Naive thymus-derived CD8-positive, alpha-beta T cell (primary cell): ENCODE measurements around the gene UMPS. TPM values are rescaled to one million over a fixed set of nuclear protein-coding genes. Genes with fewer than 3 reads are reported as not detected.
"Not testable (repeated sequence)": the region's sequence is repeated elsewhere in the genome, so short reads cannot be mapped to it uniquely, and the experiment has no call there.

Experiments used
- ATAC-seq, 2 donors: fragments of 150-1000 bp; cut with Tn5 transposase in 1 of 2; sonication (Bioruptor Pico), chemical (Tn5 transposase) in 1 of 2; 1 replicate in 1 of 2; 2 replicates in 1 of 2; pipeline ENCODE4 v1.10.0; 2021; ENCODE audit warnings: mild to moderate bottlenecking in 2 of 2, moderate library complexity in 2 of 2
- POLR2A ChIA-PET: fragments of 350-600 bp; sonication (Branson Sonifier 250); formaldehyde crosslinking; loops from one replicate; lab custom pipeline; 2021; ENCODE audit warnings: antibody characterized with exemption; lab: Charles Lee
- DNase-seq, 10 donors: peaks; one replicate each; pipeline versions ENCODE4 v3.0.0 to v3.0.0-alpha.2; 2020 to 2022
- H3K27ac Mint-ChIP-seq, 10 donors: one replicate each; pipeline ENCODE4 v1.8.0; 2020 to 2022; ENCODE audit warnings: mild to moderate bottlenecking in 10 of 10, mixed read lengths in 10 of 10, moderate library complexity in 4 of 10, inconsistent platforms in 1 of 10
- H3K27me3 Mint-ChIP-seq, 5 donors: one replicate each; pipeline ENCODE4 v1.8.0; 2021 to 2022; ENCODE audit warnings: mixed read lengths in 5 of 5
- H3K36me3 Mint-ChIP-seq, 3 donors: one replicate each; pipeline ENCODE4 v1.8.0; 2020 to 2022; ENCODE audit warnings: mixed read lengths in 3 of 3, mild to moderate bottlenecking in 2 of 3, inconsistent platforms in 1 of 3
- H3K4me1 Mint-ChIP-seq, 4 donors: one replicate each; pipeline ENCODE4 v1.8.0; 2021 to 2022; ENCODE audit warnings: mixed read lengths in 4 of 4
- H3K4me3 Mint-ChIP-seq, 10 donors: one replicate each; pipeline ENCODE4 v1.8.0; 2020 to 2022; ENCODE audit warnings: mild to moderate bottlenecking in 10 of 10, mixed read lengths in 10 of 10, moderate library complexity in 6 of 10, inconsistent platforms in 1 of 10
- H3K9me3 Mint-ChIP-seq, 9 donors: one replicate each; pipeline ENCODE4 v1.8.0; 2020 to 2022; ENCODE audit warnings: mixed read lengths in 9 of 9, mild to moderate bottlenecking in 3 of 9, inconsistent platforms in 1 of 9, moderate library complexity in 1 of 9
- polyA plus RNA-seq, 3 donors: library from polyadenylated mRNA; unstranded; fragments of 300-500 nt; fragmentation: Illumina TruSeq; gene quantifications; one replicate each; pipeline ENCODE4 v1.2.3, GENCODE V29; 2021
- total RNA-seq, 8 experiments: library from RNA in 2 of 8; stranded (reverse) in 2 of 8; gene quantifications; one replicate each; pipeline ENCODE4 v1.2.3 and lab custom pipeline; 2021 to 2026

UMPS gene
- total and polyA plus RNA-seq, 5 experiments from 2014 or later = 19.6 to 31.5 (median 26.8) TPM

- no peak overlapping the region for H3K4me3 Mint-ChIP-seq
- no peak for DNase-seq
- peaks cover 3 to 12% (median 9%) of the 10 kb centered on the region in 4 donors for H3K4me1 Mint-ChIP-seq
- H3K27me3 Mint-ChIP-seq = peaks cover 7 to 23% (median 10%) of the 10 kb centered on the region in 5 donors
- H3K27ac Mint-ChIP-seq = no peak overlapping the region
- POLR2A ChIA-PET = no interaction called here
- no peaks in the 10 kb centered on the region for H3K36me3 Mint-ChIP-seq
- no peak for ATAC-seq
- no peaks in the 10 kb centered on the region for H3K9me3 Mint-ChIP-seq
Measured at GRCh38 chr3:124779116-124779515, 48.9 kb downstream of the UMPS start.

GRCh38 chr3:124779751-124780191 is 49.5 kb downstream of the UMPS start:
- no peak overlapping the region for H3K27ac Mint-ChIP-seq
- POLR2A ChIA-PET = no interaction called here
- H3K36me3 Mint-ChIP-seq = no peaks in the 10 kb centered on the region
- DNase-seq (no peak), ATAC-seq (no peak)
- no peak overlapping the region for H3K4me3 Mint-ChIP-seq
- H3K27me3 Mint-ChIP-seq = peaks cover 7 to 21% (median 8%) of the 10 kb centered on the region in 5 donors
- no peaks in the 10 kb centered on the region for H3K9me3 Mint-ChIP-seq
- H3K4me1 Mint-ChIP-seq = peaks cover 3 to 12% (median 11%) of the 10 kb centered on the region in 4 donors

- H3K36me3 Mint-ChIP-seq = no peaks in the 10 kb centered on the region
- H3K9me3 Mint-ChIP-seq = no peaks in the 10 kb centered on the region
- DNase-seq (no peak), ATAC-seq (no peak)
- no peak overlapping the region for H3K4me3 Mint-ChIP-seq
- POLR2A ChIA-PET = no interaction called here
- H3K4me1 Mint-ChIP-seq = peaks cover 3 to 15% (median 11%) of the 10 kb centered on the region in 4 donors
- H3K27ac Mint-ChIP-seq = peak overlapping the region in 1 of 10 donors; percentile 27
- H3K27me3 Mint-ChIP-seq = peaks cover 4 to 21% (median 5%) of the 10 kb centered on the region in 5 donors
Measured at GRCh38 chr3:124780356-124780755, 50.1 kb downstream of the UMPS start.

GRCh38 chr3:124780761-124781475 is 50.7 kb downstream of the UMPS start:
- peak overlapping the region in 2 of 10 donors; percentile 21 to 51 for H3K27ac Mint-ChIP-seq
- peaks cover 3 to 15% (median 11%) of the 10 kb centered on the region in 4 donors for H3K4me1 Mint-ChIP-seq
- POLR2A ChIA-PET = interaction anchor here (0.5 kb wide), 1 partner anchor 21 kb away, joined by 3 read pairs; no protein-coding TSS in a partner anchor
- H3K27me3 Mint-ChIP-seq = peaks cover 4 to 21% (median 5%) of the 10 kb centered on the region in 5 donors
- no peak overlapping the region for H3K4me3 Mint-ChIP-seq
- DNase-seq (no peak), ATAC-seq (no peak)
- no peaks in the 10 kb centered on the region for H3K9me3 Mint-ChIP-seq
- H3K36me3 Mint-ChIP-seq = no peaks in the 10 kb centered on the region

GRCh38 chr3:124781476-124782376 is 51.5 kb downstream of the UMPS start:
- Mint-ChIP-seq H3K36me3 (no peaks in the 10 kb centered on the region), H3K9me3 (no peaks in the 10 kb centered on the region), H3K4me3 (no peak overlapping the region), H3K27ac (peak overlapping the region in 2 of 10 donors; percentile 51 to 63), H3K4me1 (peaks cover 3 to 16% (median 11%) of the 10 kb centered on the region in 4 donors), H3K27me3 (peaks cover 0 to 21% (median 4%) of the 10 kb centered on the region in 5 donors)
- POLR2A ChIA-PET = no interaction called here
- ATAC-seq = no peak
- no peak for DNase-seq

- DNase-seq, H3K36me3 Mint-ChIP-seq, H3K4me3 Mint-ChIP-seq, H3K27ac Mint-ChIP-seq, ATAC-seq, POLR2A ChIA-PET, H3K9me3 Mint-ChIP-seq: not testable (repeated sequence)
- H3K27me3 Mint-ChIP-seq = peaks cover 0 to 21% (median 4%) of the 10 kb centered on the region in 5 donors
- peaks cover 3 to 16% (median 11%) of the 10 kb centered on the region in 4 donors for H3K4me1 Mint-ChIP-seq
Measured at GRCh38 chr3:124782377-124782712, 52.1 kb downstream of the UMPS start.

GRCh38 chr3:124783696-124784095 is 53.4 kb downstream of the UMPS start:
- POLR2A ChIA-PET = no interaction called here
- Mint-ChIP-seq H3K27me3 (peaks cover 0 to 8% (median 4%) of the 10 kb centered on the region in 5 donors), H3K4me1 (peaks cover 3 to 16% (median 11%) of the 10 kb centered on the region in 4 donors), H3K4me3 (no peak overlapping the region), H3K9me3 (no peaks in the 10 kb centered on the region), H3K36me3 (no peaks in the 10 kb centered on the region), H3K27ac (no peak overlapping the region)
- DNase-seq (no peak), ATAC-seq (no peak)

- POLR2A ChIA-PET = no interaction called here
- Mint-ChIP-seq H3K9me3 (no peaks in the 10 kb centered on the region), H3K4me1 (peaks cover 3 to 16% (median 11%) of the 10 kb centered on the region in 4 donors), H3K36me3 (no peaks in the 10 kb centered on the region), H3K27ac (no peak overlapping the region), H3K4me3 (no peak overlapping the region), H3K27me3 (peaks cover 0 to 4% (median 0%) of the 10 kb centered on the region in 5 donors)
- no peak for ATAC-seq
- no peak for DNase-seq
Measured at GRCh38 chr3:124784686-124785382, 54.6 kb downstream of the UMPS start.

GRCh38 chr3:124785973-124786372 is 55.7 kb downstream of the UMPS start:
- H3K36me3 Mint-ChIP-seq = no peaks in the 10 kb centered on the region
- ATAC-seq (no peak), DNase-seq (no peak)
- H3K27ac Mint-ChIP-seq = no peak overlapping the region
- peaks cover 0 to 4% (median 0%) of the 10 kb centered on the region in 5 donors for H3K27me3 Mint-ChIP-seq
- POLR2A ChIA-PET = interaction anchor here (0.7 kb wide), 1 partner anchor 1414 kb away, joined by 3 read pairs; no protein-coding TSS in a partner anchor
- peaks cover 0 to 11% (median 4%) of the 10 kb centered on the region in 4 donors for H3K4me1 Mint-ChIP-seq
- no peaks in the 10 kb centered on the region for H3K9me3 Mint-ChIP-seq
- no peak overlapping the region for H3K4me3 Mint-ChIP-seq

- Mint-ChIP-seq H3K4me3 (no peak overlapping the region), H3K36me3 (no peaks in the 10 kb centered on the region), H3K4me1 (peaks cover 0 to 11% (median 0%) of the 10 kb centered on the region in 4 donors), H3K27ac (no peak overlapping the region), H3K9me3 (no peaks in the 10 kb centered on the region), H3K27me3 (peaks cover 0 to 4% (median 0%) of the 10 kb centered on the region in 5 donors)
- POLR2A ChIA-PET = no interaction called here
- no peak for ATAC-seq
- DNase-seq = no peak
Measured at GRCh38 chr3:124786511-124787241, 56.4 kb downstream of the UMPS start.

GRCh38 chr3:124787476-124788195 is 57.4 kb downstream of the UMPS start:
- POLR2A ChIA-PET = no interaction called here
- H3K36me3 Mint-ChIP-seq = no peaks in the 10 kb centered on the region

More at GRCh38 chr3:124787476-124788195, 57.4 kb downstream of the UMPS start:
- ATAC-seq (no peak), DNase-seq (no peak)
- Mint-ChIP-seq H3K9me3 (no peaks in the 10 kb centered on the region), H3K4me1 (peaks cover 0 to 11% (median 0%) of the 10 kb centered on the region in 4 donors), H3K4me3 (no peak overlapping the region), H3K27me3 (no peaks in the 10 kb centered on the region), H3K27ac (no peak overlapping the region)
